Hematopoietic multipotent progenitor cell (in vitro differentiated cells): Measurements from ENCODE around the gene AKT1. TPM values are rescaled to one million over a fixed set of nuclear protein-coding genes. Genes with fewer than 3 reads are reported as not detected.

ENCODE experiments used
- DNase-seq, 3 donors: peaks; one replicate each; pipeline ENCODE4 v3.0.0-alpha.2; 2011 to 2015; ENCODE audit warnings: low read depth in 2 of 3, low spot score in 2 of 3
- total RNA-seq: library from RNA; depleted of rRNA; stranded (reverse); fragments of >200 nt; gene quantifications from one replicate; pipeline ENCODE4 v1.2.3, GENCODE V29; 2012

AKT1 gene
- total RNA-seq, 1 donor, result 130 TPM

DNA sequence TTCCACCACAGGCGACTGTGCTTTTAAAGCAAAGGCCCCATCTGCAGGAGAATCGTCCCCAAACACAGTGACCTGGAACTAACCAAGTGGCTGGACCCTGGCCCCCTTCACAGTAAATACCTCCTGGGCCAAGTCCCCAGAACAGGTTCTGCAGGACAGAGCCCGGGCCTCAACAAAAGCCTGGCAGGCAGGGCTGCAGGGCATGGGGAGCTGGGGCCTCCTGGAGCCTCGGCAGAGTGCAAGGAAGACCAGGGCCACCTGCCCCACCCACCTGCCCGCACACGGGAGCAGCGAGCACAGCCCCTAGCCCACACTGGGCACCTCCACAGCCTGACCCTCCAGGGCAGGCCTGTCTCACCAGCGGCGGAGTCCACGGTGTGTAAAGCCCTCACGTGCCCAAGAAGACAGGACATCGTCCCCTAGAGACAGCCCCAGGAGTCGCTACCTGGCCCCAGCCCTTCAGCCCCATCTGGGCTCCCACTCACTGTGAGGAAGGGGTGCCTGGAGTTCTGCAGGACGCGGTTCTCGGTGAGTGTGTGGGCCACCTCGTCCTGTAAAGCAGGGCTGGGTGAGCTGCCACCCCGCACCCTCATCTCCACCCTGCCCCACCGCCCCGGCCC lies 21.0 kb downstream of the AKT1 start:
- no peak for DNase-seq

DNA sequence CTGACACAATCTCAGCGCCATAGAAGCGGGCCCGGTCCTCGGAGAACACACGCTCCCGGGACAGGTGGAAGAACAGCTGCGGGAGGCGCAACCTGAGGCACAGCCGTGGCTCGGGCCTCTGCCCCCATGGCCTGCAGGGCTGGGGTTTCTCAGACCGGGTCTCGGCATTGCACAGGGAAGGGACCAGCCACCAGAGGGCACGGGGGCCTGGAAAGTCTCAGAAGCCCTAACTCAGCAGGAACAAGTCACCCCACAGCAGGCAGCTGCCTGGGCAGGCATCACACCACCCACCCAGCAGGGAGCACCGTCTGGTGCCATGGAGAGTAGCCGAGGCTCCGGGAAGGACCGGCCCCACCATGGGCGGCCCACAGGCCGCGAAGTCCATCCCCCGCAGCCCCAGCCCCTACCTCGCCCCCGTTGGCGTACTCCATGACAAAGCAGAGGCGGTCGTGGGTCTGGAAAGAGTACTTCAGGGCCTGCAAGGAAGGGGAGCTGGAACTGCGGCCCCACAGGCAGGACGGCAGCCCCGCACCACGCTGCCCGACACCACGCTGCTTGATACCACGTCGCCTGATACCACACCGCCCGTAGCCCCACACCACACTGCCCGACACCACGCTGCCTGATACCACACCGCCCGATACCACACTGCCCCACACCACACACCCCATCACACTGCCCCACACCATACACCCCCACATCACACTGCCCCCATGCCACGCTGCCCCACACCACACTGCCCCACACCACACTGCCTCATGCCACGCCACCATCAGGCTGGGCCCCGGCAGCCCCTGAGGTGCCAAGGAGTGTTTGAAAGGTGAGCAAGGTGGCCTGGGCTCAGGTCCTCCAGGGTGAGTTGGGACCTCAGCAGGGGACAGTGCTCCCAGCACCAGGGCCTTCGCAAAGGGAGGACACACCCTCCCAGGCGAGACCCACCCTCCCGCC lies 21.8 kb downstream of the AKT1 start:
- no peak for DNase-seq

- no peak for DNase-seq
Measured at GRCh38 chr14:104772707-104773504, 22.6 kb downstream of the AKT1 start.

DNA sequence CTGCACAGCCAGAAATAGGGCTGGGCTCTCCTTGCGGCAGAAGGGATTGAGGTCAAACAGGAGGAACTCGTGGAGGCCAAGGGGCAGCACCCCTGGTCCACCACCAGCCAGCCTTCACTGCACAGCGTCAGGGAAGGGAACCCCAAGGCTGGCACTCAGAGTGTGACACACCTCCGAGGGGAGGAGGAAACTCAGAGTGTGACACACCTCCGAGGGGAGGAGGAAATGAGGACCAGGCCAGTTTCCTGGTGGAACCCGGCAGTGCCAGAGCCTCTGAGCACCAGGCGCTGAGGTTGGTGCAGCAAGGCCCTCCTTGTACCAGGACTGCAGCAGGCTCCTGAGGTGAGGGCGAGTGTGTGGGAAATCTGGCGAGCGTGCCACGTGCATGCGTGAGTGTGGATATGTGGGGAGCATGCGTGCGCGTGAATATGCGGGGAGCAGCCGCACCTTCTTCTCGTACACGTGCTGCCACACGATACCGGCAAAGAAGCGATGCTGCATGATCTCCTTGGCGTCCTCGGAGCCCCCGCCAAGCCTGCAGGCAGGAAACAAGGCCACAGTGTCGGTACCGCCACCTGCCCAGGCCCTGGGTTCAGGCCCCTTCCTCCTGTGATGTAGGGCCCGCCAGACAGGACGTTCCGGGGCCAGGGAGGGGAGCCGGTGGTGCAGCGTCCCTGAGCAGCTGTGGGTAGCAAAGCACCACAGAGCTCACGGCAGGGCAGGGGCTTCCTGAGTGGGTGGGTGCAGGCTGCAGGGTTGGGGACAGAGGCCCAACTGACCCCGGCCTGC lies 23.4 kb downstream of the AKT1 start:
- DNase-seq, result no peak

- no peak for DNase-seq
Measured at GRCh38 chr14:104771374-104771773, 24.2 kb downstream of the AKT1 start.

GRCh38 chr14:104770851-104771272 lies 24.7 kb downstream of the AKT1 start:
- no peak for DNase-seq

DNA sequence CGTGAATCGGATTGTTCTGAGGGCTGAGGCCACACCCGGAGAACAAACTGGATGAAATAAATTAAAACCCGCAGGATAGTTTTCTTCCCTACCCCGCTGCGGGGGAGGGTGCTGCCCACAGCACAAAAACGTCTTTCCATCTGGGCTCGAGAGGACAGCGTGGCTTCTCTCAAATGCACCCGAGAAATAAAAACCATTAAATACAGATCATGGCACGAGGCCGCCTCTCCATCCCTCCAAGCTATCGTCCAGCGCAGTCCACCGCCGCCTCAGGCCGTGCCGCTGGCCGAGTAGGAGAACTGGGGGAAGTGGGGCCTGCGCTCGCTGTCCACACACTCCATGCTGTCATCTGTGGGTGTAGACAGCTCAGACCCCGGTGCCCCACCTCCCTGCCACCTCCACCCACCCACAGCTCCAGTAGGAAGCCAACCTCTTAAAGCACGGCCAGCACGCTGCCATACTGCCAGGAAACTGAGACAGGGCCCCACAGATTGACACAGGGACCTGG lies 25.4 kb downstream of the AKT1 start:
- no peak for DNase-seq

- no peak for DNase-seq
Measured at GRCh38 chr14:104769324-104770071, 26.1 kb downstream of the AKT1 start.

- DNase-seq, result peak; percentile 77 to 86 (median 80)
Measured at GRCh38 chr14:104768437-104769323, 26.9 kb downstream of the AKT1 start.

DNA sequence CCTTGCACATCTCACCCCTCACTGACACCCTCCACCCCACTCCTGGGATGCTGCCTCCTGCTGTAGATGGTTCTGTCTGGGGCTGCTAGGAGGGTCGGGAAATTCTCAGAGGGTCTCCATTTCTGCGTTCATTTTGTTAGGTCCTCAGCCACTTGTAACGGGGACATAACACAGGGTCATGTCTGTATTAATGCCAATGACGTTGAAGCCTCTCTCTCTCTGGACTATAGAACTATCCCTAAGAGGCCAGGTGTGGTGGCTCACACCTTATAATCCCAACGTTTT lies 28.0 kb downstream of the AKT1 start:
- DNase-seq, result no peak

DNA sequence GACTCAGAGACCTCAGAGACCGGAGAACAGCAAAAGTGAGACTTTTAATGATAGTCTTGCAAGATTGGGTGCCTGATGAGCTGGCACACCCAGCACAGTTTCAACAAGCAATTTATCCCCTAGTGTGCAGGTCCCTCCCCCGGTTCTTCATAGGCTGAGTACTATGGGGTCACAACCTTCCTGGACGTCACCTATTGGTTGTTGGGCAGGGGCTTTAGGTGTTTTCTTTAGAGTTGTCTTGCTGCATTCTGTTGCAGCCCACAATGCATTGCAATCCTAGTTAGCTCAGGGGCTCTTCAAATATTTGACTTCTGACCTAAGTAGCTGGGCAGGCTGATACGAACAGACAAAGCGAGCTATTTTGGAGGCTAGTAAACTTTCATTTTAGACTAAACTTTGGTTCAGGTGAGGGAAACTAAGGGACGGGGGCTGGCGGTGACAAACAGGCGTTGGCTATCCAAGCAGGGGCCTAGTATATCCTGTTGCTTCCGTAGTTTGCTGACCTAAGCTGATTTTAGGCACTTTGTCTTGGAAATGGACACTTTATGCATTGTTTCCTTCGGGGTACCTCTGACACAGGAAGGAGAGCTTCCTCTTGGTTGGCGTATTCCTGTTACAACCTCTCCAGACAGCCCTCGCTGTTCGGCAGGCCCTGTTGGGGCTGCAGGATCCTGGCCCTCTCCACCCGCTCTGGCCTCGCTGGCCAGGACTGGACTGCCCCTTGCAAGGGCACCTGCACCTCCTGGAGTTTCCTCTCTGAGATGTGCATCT lies 28.5 kb downstream of the AKT1 start:
- no peak for DNase-seq

DNA sequence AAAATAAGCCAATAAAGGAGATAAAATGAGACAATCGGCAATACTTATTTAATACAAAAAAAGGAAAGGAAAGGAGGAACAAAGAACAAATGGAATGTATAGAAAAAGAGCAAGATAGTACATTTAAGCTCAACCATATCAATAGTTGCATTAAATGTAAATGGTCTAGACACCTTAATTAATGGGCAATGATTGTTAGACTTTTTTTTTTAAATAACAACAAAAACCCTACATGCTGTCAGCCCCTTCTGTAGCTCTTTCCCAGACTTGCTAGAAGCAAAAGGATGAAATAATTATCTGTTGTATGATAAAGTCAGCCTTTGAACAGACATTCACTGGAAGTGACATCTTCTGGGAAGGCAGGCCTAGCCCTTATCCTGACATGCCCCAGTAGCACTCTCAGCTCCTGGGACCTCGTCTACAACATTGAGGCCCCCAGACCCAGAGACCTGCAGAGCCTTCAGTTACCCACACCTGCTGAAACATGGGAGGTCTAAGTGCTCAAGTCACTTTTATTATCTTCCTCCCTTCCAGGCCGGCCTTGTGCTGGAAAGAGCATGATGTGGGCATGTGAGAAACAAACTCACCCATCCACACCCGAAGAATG lies 29.2 kb downstream of the AKT1 start:
- DNase-seq, result no peak

GRCh38 chr14:104765517-104765916 lies 30.0 kb downstream of the AKT1 start:
- no peak for DNase-seq

- DNase-seq, result no peak
Measured at GRCh38 chr14:104758981-104759969, 36.3 kb downstream of the AKT1 start.

GRCh38 chr14:104757681-104758392 lies 37.7 kb downstream of the AKT1 start:
- DNase-seq, result no peak

DNA sequence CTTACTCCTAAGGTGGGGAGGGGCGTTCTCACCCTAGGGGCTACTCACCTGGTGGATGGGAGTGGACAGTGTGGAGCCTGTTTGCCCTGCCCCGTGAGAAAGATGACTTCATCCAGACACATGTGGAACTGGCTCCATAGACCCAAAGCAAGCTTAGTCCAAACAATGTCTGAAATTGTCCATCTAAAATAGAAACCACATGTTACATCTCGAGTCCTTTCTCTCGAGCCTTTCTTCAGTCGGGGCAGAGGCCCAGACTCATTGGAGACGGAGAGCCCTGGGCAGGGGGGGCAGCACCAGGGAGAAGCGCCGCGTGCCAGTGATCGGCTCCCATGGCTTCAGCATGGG lies 38.3 kb downstream of the AKT1 start:
- DNase-seq, result no peak
